Stimulated activated CD8-positive, alpha-beta memory T cell treated with anti-CD3 and anti-CD28 coated beads, Interleukin-12 subunit alpha, Interleukin-12 subunit beta, amount 100 ng/mL, for 24 hours (primary cell): ENCODE results near the gene UBAP2.

ENCODE experiments used
- DNase-seq: peaks from one replicate; pipeline ENCODE4 v3.0.0-alpha.2; 2020; ENCODE audit errors: extremely low read depth

UBAP2 gene

DNA sequence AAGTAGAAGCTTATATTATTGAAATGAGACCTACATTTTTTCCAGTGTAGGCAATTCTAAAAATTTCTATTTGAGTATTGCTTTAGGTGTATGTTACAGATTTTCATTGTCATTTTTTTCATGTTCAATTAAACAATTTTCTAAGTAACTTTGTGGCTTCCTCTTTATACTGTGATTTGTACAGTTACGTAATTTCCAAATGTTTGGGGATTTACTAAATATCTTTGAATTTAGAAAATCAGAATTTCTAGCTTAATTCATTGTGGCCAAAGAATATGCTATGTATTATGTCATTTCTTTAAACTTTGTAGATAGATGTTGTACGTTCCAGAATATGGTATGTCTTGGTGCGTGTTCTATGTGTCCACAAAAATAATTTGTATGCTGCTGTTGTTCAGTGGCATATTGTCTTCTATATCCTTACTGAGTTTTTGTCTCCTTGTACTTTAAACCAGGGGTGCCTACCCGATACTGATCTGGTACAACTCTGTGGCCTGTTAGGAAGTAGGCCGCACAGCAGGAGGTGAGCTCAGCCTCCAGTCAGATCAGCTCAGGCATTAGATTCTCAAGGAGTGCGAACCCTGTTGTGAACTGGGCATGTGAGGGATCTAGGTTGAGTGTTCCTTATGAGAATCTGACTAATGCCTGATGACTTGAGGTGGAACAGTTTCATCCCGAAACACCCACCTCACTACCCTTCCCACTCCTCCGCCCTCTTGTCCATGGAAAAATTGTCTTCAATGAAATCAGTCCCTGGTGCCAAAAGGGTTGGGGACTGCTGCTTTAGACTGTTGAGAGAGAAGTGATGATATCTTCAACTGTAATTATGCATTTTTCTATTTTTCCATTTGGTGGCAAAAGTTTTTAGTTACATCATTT, 168.2 kb downstream of the UBAP2 start:
- no peak for DNase-seq

DNA sequence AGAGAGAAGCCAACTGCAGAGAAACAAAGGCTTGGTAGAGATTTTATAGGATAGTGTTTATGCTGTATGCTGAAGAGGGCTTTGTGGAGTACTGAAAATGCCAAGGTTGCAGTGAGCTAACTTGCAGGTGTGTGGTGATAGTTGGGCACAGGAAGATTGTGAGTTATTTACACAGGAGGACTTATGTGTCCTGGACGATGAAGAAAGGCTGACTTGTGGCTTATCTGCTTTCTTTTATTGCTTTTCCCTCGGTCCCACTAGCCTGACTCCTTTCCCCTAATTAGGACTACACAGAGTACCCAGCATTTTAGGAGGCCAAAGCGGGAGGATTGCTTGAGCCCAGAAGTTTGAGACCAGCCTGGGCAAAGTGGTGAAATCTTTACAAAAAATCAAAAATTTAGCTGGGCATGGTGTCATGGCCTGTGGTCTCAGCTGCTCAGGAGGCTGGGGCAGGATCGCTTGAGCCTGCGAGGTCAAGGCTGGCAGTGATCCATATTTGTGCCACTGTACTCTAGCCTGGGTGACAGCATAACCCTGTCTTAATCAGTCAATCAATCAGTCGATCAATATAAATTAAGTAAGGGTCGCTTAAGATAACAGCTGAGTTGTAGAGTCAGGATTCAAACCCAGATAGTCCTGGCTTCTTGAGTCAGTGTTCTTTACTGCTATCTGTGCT, 169.9 kb downstream of the UBAP2 start:
- DNase-seq = no peak

DNA sequence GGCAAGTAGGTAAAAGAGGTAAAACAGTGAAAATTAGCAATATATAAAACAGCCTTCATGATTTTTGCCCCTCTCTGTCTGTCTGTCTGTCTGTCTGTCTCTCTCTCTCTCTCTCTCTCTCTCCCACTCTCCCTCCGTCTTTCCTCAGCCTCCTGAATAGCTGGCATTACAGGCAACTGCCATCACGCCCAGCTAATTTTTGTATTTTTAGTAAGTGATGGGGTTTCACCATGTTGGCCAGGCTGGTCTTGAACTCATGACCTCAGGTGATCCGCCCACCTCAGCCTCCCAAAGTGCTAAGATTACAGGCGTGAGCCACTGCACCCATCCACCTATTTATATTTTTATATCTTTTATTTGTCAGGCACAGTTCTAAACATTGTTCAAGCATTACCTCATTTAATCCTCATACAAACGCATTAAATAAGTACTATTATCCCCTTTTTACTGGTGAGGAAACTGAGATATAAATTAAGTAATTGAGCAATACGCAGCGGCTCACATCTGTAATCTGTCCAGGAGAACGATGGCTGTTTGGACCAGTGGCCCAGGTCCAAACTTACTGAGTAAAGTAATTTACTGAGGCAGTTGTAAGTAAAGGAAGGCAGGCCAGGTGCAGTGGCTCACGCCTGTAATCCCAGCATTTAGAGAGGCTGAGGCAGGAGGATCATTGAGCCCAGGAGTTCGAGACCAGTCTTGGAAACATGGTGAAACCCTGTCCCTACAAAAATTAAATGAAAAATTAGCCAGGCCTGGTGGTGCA, 170.8 kb downstream of the UBAP2 start:
- no peak for DNase-seq
